ENCODE data around the gene ZP2.
"Not testable (repeated sequence)": the region's sequence is repeated elsewhere in the genome, so short reads cannot be mapped to it uniquely, and the experiment has no call there.

ZP2 gene

DNA sequence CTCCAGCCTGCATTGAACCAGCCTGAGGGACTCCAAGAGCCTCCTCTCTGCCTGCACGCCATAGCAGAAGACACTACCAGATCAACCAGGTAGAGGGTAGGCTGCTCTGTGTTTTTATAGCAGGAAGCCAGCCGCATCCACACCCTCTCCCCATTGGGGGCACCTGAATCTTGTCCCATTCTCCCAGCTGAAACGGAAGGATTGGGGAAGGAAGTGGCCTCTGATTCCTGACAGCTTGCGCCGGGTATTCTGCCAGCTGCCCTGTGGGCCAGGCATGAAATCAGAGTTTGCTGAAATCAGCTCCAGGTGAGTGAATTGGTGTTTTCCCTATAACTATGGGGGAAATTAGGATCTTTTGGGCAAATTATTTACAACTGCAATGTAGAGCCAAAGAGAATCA is at the start of gene ZP2:
Gene ZP2 (minus strand): TSS at position 89 of the 400 bp plus-strand sequence. CDS start 27 bp downstream, at position 62.
- no peak for DNase-seq

GRCh38 chr16:21257284-21257683 is 45.9 kb upstream of the ZP2 start:
- no peak for DNase-seq

DNA sequence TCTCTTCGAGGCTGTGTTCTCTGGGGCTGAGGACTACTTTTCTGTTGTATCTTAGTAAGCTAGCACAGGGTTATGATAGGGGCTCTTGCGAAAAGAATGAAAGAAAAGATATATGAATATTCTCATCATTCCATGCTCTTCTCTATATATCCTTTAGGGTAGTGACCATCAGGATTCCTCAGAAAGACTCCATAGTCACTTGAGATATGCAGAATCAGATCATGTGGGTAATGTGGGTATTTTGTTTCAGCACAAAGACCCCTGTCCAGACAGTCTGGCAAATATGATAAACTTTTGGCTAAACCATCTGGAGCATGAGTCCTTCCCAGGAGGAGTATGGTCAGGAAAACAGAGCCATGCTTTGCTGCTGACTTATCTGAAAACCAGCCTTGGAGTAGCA is 45.3 kb upstream of the ZP2 start:
- DNase-seq = no peak

DNA sequence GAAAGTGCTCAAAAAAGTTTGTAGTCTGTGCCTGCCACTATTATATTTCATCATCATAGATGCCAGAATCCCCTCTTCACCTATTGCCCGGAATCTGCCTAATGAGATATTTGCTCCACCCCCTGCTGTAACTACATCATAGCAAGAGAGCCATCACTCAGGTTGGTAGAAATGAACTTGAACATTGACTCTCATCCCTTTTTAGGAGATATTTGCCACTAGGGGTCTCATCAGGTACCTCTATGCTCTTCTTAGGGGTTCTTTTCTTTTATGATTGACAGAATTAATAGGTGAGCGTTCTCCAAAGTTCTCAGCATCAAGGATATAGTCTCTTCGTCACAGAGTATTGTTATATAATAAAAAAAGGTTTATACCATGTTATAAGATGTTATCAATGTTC is 42.1 kb upstream of the ZP2 start:
- DNase-seq = no peak

DNA sequence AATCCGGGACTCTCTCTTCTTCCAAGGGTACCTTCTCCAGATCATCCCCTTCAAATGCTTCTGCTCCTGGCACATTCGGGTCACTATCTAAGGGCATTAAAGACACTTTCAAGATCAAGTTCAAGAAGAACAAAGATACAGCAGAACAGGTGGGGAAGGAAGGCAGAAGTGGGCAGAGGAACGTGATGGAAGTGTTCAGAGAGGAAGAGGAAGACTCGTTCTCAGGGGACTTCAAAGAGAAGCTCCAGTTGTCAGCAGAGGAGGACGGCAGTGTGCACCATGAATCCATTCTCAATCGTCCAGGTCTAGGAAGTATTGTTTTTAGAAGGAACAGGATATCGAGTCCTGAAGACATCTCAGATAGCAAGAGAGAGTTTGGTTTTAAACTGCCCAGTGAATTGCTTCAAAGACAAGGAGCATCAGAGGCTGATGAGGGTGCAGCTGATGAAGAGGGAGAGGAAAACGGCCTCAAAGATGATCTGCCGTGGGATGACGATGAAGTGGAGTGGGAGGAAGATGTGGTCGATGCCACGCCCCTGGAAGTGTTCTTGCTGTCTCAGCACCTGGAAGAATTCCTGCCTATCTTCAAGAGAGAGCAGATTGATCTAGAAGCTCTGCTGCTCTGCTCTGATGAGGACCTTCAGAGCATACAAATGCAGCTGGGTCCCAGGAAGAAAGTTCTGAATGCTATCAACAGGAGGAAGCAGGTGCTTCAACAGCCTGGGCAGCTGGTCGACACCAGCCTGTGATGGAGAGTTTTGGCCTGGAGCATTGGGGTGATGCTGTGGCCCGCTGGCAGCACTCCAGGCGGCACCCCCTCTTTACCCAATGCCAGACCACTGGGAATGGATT is 38.9 kb upstream of the ZP2 start:
- no peak for DNase-seq

GRCh38 chr16:21248179-21248578 is 36.8 kb upstream of the ZP2 start:
- not testable (repeated sequence) for DNase-seq

- DNase-seq = no peak
Observed at GRCh38 chr16:21244518-21245215, 33.3 kb upstream of the ZP2 start.

DNA sequence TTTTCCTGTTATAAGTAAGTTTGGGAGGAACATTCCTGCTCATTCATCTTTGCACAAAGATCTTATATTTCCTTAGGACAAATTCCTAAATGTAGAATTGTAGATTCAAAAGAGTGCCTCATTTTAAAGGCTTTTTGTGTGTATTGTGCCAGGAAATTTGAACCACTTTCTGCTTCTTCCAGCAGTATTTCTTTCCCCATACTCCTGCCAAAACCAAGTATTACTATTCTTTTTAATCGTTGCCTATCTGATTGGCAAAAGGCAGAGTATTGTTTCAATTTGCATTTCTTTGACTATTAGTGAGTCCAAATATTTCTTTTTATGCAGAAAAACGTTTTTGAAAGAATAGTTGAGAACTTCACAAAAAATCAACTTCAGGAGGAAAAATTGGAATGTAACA is 31.4 kb upstream of the ZP2 start:
- no peak for DNase-seq

DNA sequence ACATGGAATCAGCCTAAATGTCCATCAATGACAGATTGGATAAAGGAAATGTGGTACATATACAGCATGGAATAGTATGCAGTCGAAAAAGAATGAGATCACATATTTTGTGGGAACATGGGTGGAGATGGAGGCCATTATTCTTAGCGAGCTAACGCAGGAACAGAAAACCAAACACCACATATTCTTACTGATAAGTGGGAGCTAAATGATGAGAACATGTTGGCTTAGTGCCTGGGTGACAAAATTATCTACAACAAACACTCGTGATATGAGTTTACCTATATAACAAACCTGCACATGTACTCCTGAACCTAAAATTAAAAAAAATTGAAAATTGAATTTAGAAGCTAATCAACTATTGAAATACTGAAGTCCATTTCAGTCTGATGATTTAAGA is 28.3 kb upstream of the ZP2 start:
- DNase-seq = no peak

DNA sequence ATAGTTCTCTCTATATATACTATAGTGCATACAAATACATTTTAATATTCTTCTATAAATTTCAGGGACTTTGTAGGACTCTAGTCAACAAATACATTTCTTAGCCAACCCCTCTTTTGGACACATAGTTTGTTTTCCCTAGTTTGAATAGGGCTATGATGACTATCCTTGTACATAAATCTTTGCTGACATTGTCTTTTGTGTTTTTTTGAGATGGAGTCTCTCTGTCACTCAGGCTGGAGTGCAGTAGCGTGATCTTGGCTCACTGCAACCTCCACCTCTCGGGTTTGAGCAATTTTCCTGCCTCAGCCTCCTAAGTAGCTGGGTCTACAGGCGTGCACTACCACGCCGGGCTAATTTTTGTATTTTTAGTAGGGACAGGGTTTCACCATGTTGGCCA is 25.5 kb upstream of the ZP2 start:
- no peak for DNase-seq

DNA sequence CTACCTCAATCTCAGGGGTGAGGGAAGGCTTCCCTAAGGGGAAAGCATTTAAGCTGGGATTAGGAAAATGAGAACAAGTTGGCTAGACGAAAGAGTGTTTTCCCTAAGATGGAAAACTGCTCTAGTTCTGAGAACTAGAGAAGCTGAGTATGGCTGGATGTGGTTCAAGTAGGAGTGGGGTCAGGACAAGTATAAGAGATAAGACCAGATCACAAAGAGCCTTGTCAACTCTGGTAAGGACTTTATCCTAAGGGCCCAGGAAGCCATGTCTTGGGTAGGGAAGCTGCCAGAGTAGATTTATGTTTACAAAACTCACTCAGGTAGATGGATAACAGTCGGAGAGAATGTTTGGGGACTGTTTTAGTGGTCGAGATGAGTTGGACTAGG is 23.8 kb upstream of the ZP2 start:
- DNase-seq = no peak

DNA sequence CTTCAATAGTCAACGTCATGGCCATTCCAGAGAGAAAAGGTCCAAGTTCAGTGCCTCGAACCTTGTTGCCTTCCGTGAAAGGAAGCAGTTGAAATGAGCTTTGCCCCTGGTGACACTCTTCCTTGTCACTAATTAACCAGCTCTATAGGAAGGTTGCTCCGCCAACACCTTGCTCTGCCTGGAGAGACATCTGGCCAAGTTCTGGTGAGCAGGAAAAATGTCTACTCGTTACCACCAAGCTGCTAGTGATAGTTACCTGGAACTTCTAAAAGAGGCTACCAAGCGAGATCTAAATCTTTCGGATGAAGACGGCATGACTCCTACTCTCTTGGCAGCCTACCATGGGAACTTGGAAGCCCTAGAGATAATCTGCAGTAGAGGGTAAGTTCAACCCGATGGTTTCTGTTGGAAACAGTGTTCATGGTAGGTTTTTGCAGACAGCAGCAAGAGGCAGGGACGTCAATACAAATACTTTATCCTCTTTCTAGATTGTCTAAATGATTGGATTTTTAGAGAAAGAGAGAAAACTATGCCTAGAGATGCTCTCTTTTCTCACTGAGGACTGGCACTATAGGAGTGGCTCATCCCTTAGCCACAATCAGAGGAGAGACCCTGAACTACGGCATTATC is 22.3 kb upstream of the ZP2 start, which contains the start of gene ANKS4B:
Gene ANKS4B (plus strand): TSS at position 179 of the 630 bp plus-strand sequence. CDS start 39 bp downstream, at position 218.
- no peak for DNase-seq

- no peak for DNase-seq
Observed at GRCh38 chr16:21233045-21233520, 21.7 kb upstream of the ZP2 start.

- no peak for DNase-seq
Observed at GRCh38 chr16:21228361-21228872, 17.0 kb upstream of the ZP2 start.

- no peak for DNase-seq
Observed at GRCh38 chr16:21227866-21228265, 16.5 kb upstream of the ZP2 start.

GRCh38 chr16:21226749-21227148 is 15.4 kb upstream of the ZP2 start:
- no peak for DNase-seq

- no peak for DNase-seq
Observed at GRCh38 chr16:21224800-21225199, 13.4 kb upstream of the ZP2 start.

DNA sequence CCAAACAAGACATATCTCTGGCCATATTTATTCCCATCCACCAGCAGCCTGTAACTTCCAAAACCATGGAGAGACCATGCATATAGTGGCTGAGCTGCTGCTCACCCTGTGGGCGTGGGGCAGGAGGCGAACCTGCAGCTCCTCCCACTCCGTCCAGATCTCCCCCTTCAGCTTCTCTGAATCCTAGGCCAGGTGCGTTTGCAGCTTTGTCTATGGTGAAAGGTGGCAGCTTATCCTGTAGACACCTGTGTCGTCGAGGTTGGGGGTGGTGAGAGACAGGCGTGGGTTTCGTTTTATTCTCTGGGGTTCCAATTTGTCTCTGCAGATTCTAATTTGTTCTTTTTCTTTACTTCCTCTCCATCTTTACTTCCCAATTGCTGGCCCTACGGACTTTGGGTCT is 12.4 kb upstream of the ZP2 start:
- no peak for DNase-seq

DNA sequence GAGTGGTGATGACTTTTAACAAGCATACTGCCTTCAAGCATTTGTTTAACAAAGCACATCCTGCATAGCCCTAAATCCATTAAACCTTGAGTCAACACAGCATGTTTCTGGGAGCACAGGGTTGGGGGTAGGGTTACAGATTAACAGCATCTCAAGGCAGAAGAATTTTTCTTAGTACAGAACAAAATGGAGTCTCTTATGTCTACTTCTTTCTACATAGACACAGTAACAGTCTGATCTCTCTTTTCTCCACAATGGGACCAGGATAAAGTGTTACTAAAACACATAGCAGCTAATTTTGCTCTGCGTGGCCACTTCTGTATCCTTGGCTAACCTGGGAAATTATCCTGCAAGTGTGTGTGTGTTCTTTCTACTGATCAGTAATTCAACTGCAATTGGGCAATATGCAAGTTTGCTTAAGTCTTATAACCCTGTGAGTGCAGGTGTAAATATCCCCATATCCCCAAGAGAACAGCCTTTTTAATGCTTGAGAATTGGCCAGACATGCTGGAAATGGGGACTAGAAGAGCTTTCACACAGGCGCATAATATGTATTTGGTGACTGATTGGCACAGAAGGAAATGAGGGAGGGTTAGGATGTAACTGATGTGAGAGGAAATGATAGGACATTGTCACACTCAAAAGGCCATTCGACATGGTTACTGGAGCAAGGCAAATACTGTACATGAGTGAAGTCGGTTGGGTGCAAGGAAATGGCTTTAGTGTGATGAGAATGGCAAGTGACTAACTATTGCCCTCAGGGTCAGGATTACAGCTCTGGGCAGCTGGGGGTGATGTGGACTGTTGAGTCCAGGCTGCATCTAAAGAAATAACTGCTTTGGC is 11.3 kb upstream of the ZP2 start:
- no peak for DNase-seq

DNA sequence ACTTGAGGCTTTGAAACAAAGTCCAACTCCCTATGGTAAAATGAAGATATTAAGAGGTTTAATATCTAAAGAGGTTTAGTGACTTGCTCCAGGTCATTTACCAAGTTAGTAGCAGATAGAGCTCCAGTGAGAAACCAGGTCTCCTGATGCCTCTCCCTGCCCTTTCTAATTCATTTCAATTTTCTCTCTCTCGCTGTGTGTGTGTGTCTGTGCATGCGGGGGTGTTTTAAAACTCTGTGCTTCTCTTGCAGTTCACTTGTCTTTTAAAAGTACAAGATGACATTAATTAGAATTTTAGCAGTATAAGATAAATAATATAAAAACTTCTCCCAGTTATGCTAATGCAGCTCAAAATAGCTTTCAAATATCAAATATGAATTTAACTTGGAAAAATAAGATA is 8.2 kb upstream of the ZP2 start:
- no peak for DNase-seq

GRCh38 chr16:21218153-21218552 is 6.8 kb upstream of the ZP2 start:
- no peak for DNase-seq

DNA sequence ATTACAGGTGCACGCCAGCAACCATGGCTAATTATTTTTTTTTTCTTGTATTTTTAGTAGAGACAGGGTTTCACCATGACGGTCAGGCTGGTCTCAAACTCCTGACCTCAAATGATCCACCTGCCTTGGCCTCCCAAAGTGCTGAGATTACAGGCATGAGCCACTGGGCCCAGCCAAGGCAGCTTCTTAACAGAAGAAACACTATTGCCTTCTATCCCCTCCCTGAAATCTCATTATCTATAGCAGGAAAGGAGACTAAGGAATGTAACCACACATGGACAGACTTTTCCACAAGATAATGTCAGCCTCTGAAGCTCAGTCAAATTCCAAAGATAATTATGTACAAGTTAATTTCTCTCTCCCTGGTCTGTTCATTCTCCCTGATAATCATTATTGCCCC is 5.7 kb upstream of the ZP2 start:
- no peak for DNase-seq

GRCh38 chr16:21214086-21214485 is 2.7 kb upstream of the ZP2 start:
- DNase-seq = no peak
